Lower leg skin (tissue), 4 donors: ENCODE data around the gene FMO1. TPM values are rescaled to one million over a fixed set of nuclear protein-coding genes. Genes with fewer than 3 reads are reported as not detected.

Experiments used
- DNase-seq, 2 donors: peaks; one replicate each; pipeline ENCODE4 v3.0.0-alpha.2; 2019; ENCODE audit warnings: low spot score in 2 of 2
- H3K4me3 ChIP-seq: fragments of 200-600 bp; sonication (generic); 2 replicates; pipeline ENCODE4 v1.5.1; 2017; ENCODE audit warnings: mild to moderate bottlenecking, low read depth; ENCODE audit not compliant: poor library complexity, severe bottlenecking
- CTCF ChIP-seq, 3 donors: fragments of 450-650 bp; IDR thresholded peaks; one replicate each; pipeline ENCODE4 v1.5.1; 2016; ENCODE audit warnings: antibody characterized with exemption in 3 of 3, mild to moderate bottlenecking in 3 of 3, moderate library complexity in 2 of 3
- POLR2A ChIP-seq, 2 donors: fragments of 450-650 bp; IDR thresholded peaks; one replicate each; pipeline ENCODE4 v1.6.1; 2016 to 2017; ENCODE audit warnings: antibody characterized with exemption in 2 of 2, mild to moderate bottlenecking in 1 of 2, moderate library complexity in 1 of 2
- WGBS, 2 donors: methylation state at CpG; one replicate each; pipeline ENCODE4 v1.1.5; 2018; 5-methylcytosine and 5-hydroxymethylcytosine counted together
- intact Hi-C: fragments of 100-400 bp; cut with DNase I; formaldehyde crosslinking; loops from one replicate; pipeline ENCODE4 v1.15.0; 2023; ENCODE audit warnings: low total_unique reads
- total RNA-seq, 4 donors: library from RNA; depleted of rRNA; stranded (reverse); fragments of >200 nt; gene quantifications; one replicate each; pipeline ENCODE4 v1.1.0, GENCODE V29; 2016

FMO1 gene
- total RNA-seq, 4 donors from 2014 or later = 0.53 to 3.4 (median 2.2) TPM

- no peak overlapping the region for H3K4me3 ChIP-seq
- DNase-seq = peak in 1 of 2 donors; percentile 47
- intact Hi-C loops = no loop called here
- no peak for TF ChIP-seq POLR2A (IDR thresholded peaks at IDR 0.05)
- TF ChIP-seq CTCF (IDR thresholded peaks at IDR 0.05) = no peak
- 17 to 33% methylated on average over 1 of the region's 1 CpG for WGBS, 2 donors
These were observed 19.1 kb downstream of the FMO1 start for GRCh38 chr1:171267391-171267790.

- 94 to 95% methylated on average over 2 of the region's 2 CpGs for WGBS, 2 donors
- intact Hi-C loops = no loop called here
- TF ChIP-seq CTCF (IDR thresholded peaks at IDR 0.05) (no peak), POLR2A (IDR thresholded peaks at IDR 0.05) (no peak)
- H3K4me3 ChIP-seq = no peak overlapping the region
- no peak for DNase-seq
These were observed 22.5 kb downstream of the FMO1 start for GRCh38 chr1:171270806-171271205.

GRCh38 chr1:171277534-171277933 is 29.2 kb downstream of the FMO1 start:
- TF ChIP-seq POLR2A (IDR thresholded peaks at IDR 0.05) (no peak), CTCF (IDR thresholded peaks at IDR 0.05) (no peak)
- DNase-seq = no peak
- intact Hi-C loops = no loop called here
- H3K4me3 ChIP-seq = no peak overlapping the region
- 79 to 84% methylated on average over 2 of the region's 2 CpGs for WGBS, 2 donors

GRCh38 chr1:171279234-171279633 is 30.9 kb downstream of the FMO1 start:
- no peak for DNase-seq
- no peak for TF ChIP-seq POLR2A (IDR thresholded peaks at IDR 0.05)
- TF ChIP-seq CTCF (IDR thresholded peaks at IDR 0.05) = no peak
- 80 to 92% methylated on average over 2 of the region's 2 CpGs for WGBS, 2 donors
- no peak overlapping the region for H3K4me3 ChIP-seq
- intact Hi-C loops = no loop called here

GRCh38 chr1:171279678-171280077 is 31.4 kb downstream of the FMO1 start:
- H3K4me3 ChIP-seq = no peak overlapping the region
- intact Hi-C loops = no loop called here
- DNase-seq = no peak
- WGBS, 2 donors = 78 to 84% methylated on average over 3 of the region's 3 CpGs
- TF ChIP-seq CTCF (IDR thresholded peaks at IDR 0.05) (no peak), POLR2A (IDR thresholded peaks at IDR 0.05) (no peak)

GRCh38 chr1:171280599-171280998 is 32.3 kb downstream of the FMO1 start:
- no peak overlapping the region for H3K4me3 ChIP-seq
- TF ChIP-seq POLR2A (IDR thresholded peaks at IDR 0.05) (no peak), CTCF (IDR thresholded peaks at IDR 0.05) (no peak)
- intact Hi-C loops = no loop called here
- WGBS, 2 donors = 72% methylated on average over 7 of the region's 7 CpGs
- no peak for DNase-seq
